Mesodermal cell (in vitro differentiated cells): ENCODE results near the gene IRF2.

Source experiments
- H3K27ac ChIP-seq: 2 replicates; pipeline ENCODE4 v1.7.0; 2013; ENCODE audit warnings: mild to moderate bottlenecking, low read depth, low read length, moderate library complexity; ENCODE audit not compliant: severe bottlenecking
- H3K36me3 ChIP-seq: 2 replicates; pipeline ENCODE4 v1.7.1; 2013; ENCODE audit warnings: mild to moderate bottlenecking, low read length, moderate library complexity; ENCODE audit not compliant: control insufficient read depth, insufficient read depth
- H3K4me1 ChIP-seq: one replicate; pipeline ENCODE4 v1.7.1; 2013; ENCODE audit warnings: mild to moderate bottlenecking, low read length; ENCODE audit not compliant: insufficient read depth, control insufficient read depth, poor library complexity, severe bottlenecking
- H3K4me3 ChIP-seq: 2 replicates; pipeline ENCODE4 v1.7.0; 2013; ENCODE audit warnings: low read length, control low read depth, mild to moderate bottlenecking; ENCODE audit not compliant: insufficient read depth, poor library complexity, severe bottlenecking; ENCODE audit errors: extremely low read depth
- H3K9me3 ChIP-seq: 2 replicates; pipeline ENCODE4 v1.7.1; 2013; ENCODE audit warnings: mild to moderate bottlenecking, low read length, moderate library complexity; ENCODE audit not compliant: control insufficient read depth
- WGBS, 2 experiments: methylation state at CpG; one replicate each; pipeline ENCODE4 v1.1.5; 2013; ENCODE audit warnings: missing lambda C conversion rate in 2 of 2; ENCODE audit not compliant: insufficient coverage in 2 of 2; 5-methylcytosine and 5-hydroxymethylcytosine counted together

The IRF2 gene

GRCh38 chr4:184404047-184404446 is 70.3 kb downstream of the IRF2 start:
- Histone ChIP-seq H3K9me3 (no peaks in the 10 kb centered on the region), H3K4me1 (peaks cover 14% of the 10 kb centered on the region), H3K36me3 (peaks cover 66% of the 10 kb centered on the region), H3K4me3 (no peak overlapping the region), H3K27ac (no peak overlapping the region)

GRCh38 chr4:184403384-184403781 is 71.0 kb downstream of the IRF2 start:
- WGBS, 2 experiments: 80 to 89% methylated on average over 1 of the region's 1 CpG
- Histone ChIP-seq H3K27ac (no peak overlapping the region), H3K36me3 (peaks cover 72% of the 10 kb centered on the region), H3K4me1 (peaks cover 9% of the 10 kb centered on the region), H3K4me3 (no peak overlapping the region), H3K9me3 (no peaks in the 10 kb centered on the region)

- H3K9me3 ChIP-seq: no peaks in the 10 kb centered on the region
- H3K27ac ChIP-seq: no peak overlapping the region
- H3K4me3 ChIP-seq: no peak overlapping the region
- H3K4me1 ChIP-seq: peaks cover 4% of the 10 kb centered on the region
- H3K36me3 ChIP-seq: peaks cover 75% of the 10 kb centered on the region
- 87 to 96% methylated on average over 8 to 13 of the region's 14 CpGs for WGBS, 2 experiments
These were observed 71.5 kb downstream of the IRF2 start for GRCh38 chr4:184402740-184403383.

- no peak overlapping the region for H3K4me3 ChIP-seq
- 79 to 86% methylated on average over 12 of the region's 12 CpGs for WGBS, 2 experiments
- no peaks in the 10 kb centered on the region for H3K4me1 ChIP-seq
- no peaks in the 10 kb centered on the region for H3K9me3 ChIP-seq
- H3K27ac ChIP-seq: no peak overlapping the region
- peaks cover 76% of the 10 kb centered on the region for H3K36me3 ChIP-seq
These were observed 72.1 kb downstream of the IRF2 start for GRCh38 chr4:184402239-184402638.

- H3K4me1 ChIP-seq: no peaks in the 10 kb centered on the region
- 46 to 56% methylated on average over 7 to 9 of the region's 13 CpGs for WGBS, 2 experiments
- peaks cover 77% of the 10 kb centered on the region for H3K36me3 ChIP-seq
- H3K9me3 ChIP-seq: no peaks in the 10 kb centered on the region
- H3K4me3 ChIP-seq: no peak overlapping the region
- no peak overlapping the region for H3K27ac ChIP-seq
These were observed 72.8 kb downstream of the IRF2 start for GRCh38 chr4:184401397-184402171.

GRCh38 chr4:184400891-184401290 is 73.5 kb downstream of the IRF2 start:
- Histone ChIP-seq H3K4me1 (no peaks in the 10 kb centered on the region), H3K9me3 (no peaks in the 10 kb centered on the region), H3K27ac (no peak overlapping the region), H3K4me3 (no peak overlapping the region), H3K36me3 (peaks cover 73% of the 10 kb centered on the region)
- 100% methylated on average over 1 to 2 of the region's 8 CpGs for WGBS, 2 experiments

GRCh38 chr4:184400375-184400870 is 73.9 kb downstream of the IRF2 start:
- WGBS, 2 experiments: 89 to 100% methylated on average over 2 to 7 of the region's 7 CpGs
- H3K9me3 ChIP-seq: no peaks in the 10 kb centered on the region
- no peak overlapping the region for H3K27ac ChIP-seq
- peaks cover 71% of the 10 kb centered on the region for H3K36me3 ChIP-seq
- no peaks in the 10 kb centered on the region for H3K4me1 ChIP-seq
- H3K4me3 ChIP-seq: no peak overlapping the region

- no peaks in the 10 kb centered on the region for H3K9me3 ChIP-seq
- H3K4me3 ChIP-seq: no peak overlapping the region
- WGBS, 2 experiments: 92 to 100% methylated on average over 2 of the region's 3 CpGs
- no peaks in the 10 kb centered on the region for H3K4me1 ChIP-seq
- no peak overlapping the region for H3K27ac ChIP-seq
- peaks cover 67% of the 10 kb centered on the region for H3K36me3 ChIP-seq
These were observed 74.8 kb downstream of the IRF2 start for GRCh38 chr4:184399512-184399908.

GRCh38 chr4:184398741-184399511 is 75.4 kb downstream of the IRF2 start:
- WGBS, 2 experiments: 93 to 97% methylated on average over 24 of the region's 24 CpGs
- Histone ChIP-seq H3K4me3 (no peak overlapping the region), H3K36me3 (peaks cover 71% of the 10 kb centered on the region), H3K4me1 (no peaks in the 10 kb centered on the region), H3K9me3 (no peaks in the 10 kb centered on the region), H3K27ac (no peak overlapping the region)

GRCh38 chr4:184397516-184398163 is 76.7 kb downstream of the IRF2 start:
- H3K4me1 ChIP-seq: no peaks in the 10 kb centered on the region
- H3K4me3 ChIP-seq: no peak overlapping the region
- peaks cover 69% of the 10 kb centered on the region for H3K36me3 ChIP-seq
- 89 to 97% methylated on average over 3 to 5 of the region's 6 CpGs for WGBS, 2 experiments
- no peaks in the 10 kb centered on the region for H3K9me3 ChIP-seq
- H3K27ac ChIP-seq: no peak overlapping the region
